ENCODE results near the gene IMPDH2.

- TF ChIP-seq, protein P1, sequence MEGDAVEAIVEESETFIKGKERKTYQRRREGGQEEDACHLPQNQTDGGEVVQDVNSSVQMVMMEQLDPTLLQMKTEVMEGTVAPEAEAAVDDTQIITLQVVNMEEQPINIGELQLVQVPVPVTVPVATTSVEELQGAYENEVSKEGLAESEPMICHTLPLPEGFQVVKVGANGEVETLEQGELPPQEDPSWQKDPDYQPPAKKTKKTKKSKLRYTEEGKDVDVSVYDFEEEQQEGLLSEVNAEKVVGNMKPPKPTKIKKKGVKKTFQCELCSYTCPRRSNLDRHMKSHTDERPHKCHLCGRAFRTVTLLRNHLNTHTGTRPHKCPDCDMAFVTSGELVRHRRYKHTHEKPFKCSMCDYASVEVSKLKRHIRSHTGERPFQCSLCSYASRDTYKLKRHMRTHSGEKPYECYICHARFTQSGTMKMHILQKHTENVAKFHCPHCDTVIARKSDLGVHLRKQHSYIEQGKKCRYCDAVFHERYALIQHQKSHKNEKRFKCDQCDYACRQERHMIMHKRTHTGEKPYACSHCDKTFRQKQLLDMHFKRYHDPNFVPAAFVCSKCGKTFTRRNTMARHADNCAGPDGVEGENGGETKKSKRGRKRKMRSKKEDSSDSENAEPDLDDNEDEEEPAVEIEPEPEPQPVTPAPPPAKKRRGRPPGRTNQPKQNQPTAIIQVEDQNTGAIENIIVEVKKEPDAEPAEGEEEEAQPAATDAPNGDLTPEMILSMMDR (IDR thresholded peaks at IDR 0.05): no peak
- no peak for TF ChIP-seq POLR2A (IDR thresholded peaks at IDR 0.05)
These were observed 23.2 kb downstream of the IMPDH2 start for GRCh38 chr3:49005998-49006397.

Data from testis (tissue), 2 donors.